GM21723 (cell line): ENCODE measurements around the gene UBALD1.

Experiments used
- ATAC-seq: cut with Tn5 transposase; IDR thresholded peaks from one replicate; pipeline ENCODE4 v1.9.1; 2021; ENCODE audit warnings: mild to moderate bottlenecking, moderate library complexity; ENCODE audit not compliant: unreplicated experiment

Gene UBALD1

DNA sequence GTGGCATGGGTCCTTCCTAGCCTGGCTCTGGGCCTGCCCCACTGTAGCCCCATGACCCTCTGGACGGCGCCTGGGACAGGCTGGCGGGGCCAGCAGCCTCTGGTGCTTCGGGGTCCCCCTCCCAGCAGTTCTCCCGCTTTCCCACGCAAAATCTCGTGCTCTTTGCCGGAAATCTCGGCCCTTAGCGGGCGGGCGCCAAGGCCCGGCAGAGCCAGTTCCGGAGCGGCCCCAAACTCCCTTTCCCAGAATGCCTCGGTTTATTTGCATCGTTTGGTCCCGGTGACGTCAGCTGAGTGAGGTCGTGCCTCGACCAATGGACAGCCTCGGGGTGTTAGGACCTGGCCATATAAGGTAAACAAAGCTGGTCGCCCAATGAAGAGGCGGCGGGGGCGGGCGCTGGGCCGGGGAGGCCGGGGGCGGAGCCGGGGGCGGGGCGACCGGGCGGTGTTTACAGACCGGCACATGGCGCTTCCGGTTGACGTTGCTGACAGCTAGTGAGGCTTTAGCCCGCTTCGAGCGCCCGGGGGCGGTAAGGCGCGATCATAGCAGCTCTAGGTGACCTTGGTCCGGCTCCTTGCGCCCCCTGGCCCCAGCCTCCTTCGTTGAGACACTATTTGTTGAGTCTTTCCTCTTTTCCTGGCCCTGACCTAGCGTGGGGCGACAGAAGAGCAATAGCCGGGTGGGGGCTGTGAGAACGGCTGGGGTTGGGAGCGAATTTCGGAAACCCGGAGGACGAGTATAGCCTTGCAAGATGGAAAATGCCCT lies 1.5 kb upstream of the UBALD1 start:
- ATAC-seq: peak; percentile 75

DNA sequence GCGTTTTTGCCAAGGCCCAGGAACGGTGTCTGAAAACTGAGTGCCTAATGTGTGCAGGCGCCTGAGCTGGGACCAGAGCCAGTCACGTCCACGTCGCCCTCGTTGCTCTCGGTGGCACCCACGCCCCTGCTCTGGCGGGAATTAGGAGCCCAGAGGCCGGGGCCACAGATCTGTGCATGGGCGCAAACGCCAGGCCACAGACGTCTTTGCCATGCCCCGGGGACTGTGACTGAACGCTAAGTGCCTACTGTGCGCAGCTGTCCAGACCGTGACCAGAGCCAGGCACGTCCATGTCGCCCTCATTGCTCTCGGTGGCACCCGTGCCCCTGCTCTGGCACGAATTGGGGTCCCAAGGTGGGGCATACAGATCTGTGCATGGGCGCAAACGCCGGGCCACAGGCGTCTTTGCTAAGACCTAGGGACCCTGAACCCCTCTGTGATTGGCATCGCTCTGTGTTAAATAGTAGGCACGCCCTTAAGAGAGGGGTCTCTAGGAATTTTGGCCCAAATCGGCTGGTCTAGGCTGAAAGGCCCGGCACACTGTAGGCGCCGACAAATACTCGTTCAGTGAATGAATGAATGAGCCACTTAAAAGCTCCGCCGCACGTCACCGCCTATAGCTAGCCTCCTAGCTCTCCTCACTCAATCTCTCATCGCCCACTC lies 827 bp upstream of the UBALD1 start:
- no peak for ATAC-seq

DNA sequence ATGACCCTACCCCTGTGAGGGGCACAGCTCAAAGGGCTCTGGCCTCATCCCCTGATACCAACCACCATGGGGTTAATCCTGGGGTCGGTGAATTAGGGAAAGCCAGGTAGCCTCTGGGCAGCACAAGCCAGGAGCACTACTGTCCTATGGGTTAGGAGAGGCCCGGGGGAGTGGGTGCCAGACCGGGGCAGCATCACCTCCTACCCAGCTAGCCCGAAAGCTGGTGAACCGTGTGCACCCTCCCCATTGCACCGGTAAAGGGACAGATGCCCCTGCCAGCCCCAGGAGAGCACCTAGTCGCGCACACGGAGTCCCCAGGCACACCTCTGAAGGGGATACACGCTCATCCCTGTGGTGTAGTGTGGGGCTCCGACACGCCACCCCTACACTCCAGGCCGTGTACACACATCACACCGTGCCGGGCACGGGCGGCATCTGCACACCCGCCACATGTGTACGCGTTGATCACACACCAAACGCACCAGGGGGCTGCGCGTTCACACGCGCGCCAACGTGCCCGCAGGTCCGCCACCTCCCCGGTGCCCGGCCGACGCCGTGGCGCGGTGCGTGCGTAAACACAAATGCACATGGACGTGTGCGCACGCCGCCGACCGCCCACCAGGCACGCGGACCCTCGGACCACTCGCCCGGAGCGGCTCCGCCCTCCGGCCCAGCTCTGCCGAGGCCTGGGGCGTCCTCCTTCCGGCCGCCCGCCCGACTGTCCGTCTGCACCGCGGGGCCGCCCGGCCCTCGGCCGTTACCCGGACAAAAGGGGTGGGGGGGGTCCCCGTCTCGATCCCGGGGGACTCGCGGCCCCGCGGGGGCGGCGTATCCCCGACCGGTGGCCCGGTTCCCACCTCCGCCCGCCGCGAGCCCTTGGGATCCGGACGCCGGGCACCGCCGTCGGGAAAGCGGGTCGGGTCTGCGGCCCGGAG lies 785 bp downstream of the UBALD1 start:
- ATAC-seq: no peak

DNA sequence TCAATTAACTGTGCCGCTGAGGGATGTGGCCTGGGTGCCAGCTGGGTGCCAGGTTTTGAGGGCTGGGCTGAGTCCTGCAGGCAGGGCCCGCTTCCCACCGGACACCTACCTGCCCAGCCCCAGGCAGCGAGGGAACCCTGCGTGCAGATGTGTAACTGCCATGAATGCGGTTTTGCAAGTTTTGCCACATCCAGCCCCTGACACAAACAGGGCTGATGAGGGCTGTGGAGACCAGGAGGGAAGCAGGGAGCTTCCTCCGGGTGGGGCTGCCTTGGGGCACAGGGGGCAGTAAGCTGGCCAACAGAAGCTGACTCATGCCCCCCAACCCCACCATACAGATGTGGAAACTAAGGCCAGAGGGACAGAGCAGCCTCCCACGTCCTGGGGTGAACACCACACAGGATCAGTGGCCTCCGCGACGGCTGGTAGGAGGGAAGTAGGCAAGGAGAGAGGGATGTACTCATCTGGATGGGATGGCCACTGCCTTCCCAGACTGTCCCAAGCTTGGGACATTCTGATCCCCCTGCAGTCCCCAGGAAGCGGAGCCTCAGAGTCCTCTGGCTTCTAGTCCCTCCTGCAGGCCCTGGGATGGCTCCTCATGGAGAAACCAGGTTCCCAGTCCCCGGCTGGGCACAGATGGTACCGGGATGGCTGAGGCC lies 1.6 kb downstream of the UBALD1 start:
- no peak for ATAC-seq

DNA sequence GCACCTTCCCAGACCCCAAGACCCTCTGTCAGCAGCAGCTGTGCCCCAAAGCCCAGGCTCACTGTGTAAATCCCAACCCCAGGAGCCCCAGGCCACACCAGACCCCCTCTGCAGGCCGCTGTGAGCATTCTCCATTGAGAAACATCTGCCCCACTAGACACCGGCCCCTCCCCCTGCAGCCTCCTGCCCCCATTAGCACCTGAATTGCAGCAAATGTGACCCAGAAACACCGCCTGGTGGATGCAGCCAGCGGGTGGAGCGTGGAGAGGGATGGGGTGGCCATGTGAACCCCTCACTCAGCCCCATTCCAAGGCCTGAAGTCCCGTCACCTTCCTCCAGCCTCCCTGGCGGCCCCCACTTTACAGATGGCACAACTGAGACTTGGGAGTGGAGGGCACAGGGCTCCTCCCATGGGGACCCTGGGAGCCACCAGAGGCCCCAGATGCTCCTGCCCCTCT lies 2.2 kb downstream of the UBALD1 start:
- ATAC-seq: no peak

DNA sequence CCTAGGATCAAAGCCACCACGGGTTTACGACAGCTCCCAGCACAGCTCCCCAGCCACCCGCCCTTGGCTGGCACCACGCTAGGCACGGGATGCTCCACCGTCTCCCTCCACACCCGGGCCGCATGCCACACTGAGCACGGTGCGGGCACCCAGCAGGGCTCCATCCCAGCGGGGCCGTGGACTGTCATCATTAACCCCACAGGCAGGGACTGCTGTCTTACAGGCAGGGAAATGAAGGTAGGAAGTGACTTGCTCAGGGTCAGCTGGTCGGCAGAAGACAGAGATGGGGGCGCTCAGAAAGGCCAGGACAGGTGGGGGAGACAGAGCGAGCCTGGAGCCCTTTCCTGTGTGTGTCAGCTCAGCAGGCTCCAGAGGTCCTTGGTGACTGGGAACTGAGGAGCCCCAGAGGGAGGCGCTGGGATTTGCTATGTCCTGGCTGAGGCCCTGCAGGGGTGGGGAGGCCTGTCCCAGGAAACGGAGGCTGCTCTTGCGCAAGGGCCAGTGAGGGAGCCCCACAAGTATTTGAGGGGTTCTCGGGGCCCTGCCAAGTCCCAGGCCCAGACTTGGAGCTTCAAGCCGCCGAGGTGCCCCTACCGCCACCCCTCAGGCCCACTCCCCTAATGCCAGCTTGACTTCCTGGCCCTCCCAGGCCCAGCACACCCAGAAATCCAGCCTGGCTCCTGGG lies 3.2 kb downstream of the UBALD1 start:
- ATAC-seq: no peak

DNA sequence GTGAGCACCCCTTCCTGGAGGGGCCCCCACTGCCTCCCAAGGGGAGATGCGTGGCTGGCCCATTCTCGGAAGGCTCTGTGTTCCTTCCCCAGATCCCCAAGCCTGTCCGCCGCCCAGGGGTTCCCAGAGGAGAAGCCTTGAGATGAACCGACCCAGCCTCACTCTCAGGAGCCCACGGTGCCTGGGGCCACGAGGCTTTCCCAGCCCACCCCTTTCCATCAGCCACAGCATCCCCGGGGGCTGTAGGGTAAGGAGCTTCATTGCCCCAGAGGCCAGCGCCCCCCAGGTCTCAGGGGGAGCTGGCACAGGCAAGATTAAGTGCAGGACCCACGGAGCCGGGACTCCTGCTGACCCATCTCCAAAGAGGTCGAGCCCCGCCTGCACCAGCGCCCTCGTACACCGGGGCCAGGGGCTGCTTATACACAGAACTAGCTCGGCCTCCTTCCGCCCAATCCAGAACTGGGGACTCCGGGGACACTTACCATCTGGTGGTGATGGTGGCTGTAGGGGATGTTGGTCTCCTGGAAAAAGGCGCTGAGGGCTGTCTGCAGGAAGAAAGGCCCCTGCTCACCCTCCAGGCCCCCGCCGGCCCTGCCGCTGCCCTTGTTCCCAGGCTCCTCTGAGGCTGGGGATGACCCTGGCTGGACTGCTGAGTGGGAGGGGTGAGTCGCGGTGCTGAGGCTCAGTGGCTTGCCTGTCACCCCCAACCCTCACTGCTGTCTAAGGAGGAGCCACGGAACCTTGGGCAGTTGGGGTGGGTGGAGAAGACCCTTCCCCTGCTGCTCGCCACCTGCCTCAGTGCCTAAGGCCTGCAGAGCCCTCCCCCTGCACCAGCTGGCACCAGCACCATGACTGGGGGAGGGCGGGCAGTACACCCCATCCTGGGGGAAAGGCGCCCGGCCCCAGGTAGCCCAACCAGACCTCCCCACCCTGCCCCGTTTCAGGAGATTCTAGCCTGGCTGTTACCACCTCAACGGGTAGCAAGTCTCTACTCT lies 4.4 kb downstream of the UBALD1 start:
- no peak for ATAC-seq

DNA sequence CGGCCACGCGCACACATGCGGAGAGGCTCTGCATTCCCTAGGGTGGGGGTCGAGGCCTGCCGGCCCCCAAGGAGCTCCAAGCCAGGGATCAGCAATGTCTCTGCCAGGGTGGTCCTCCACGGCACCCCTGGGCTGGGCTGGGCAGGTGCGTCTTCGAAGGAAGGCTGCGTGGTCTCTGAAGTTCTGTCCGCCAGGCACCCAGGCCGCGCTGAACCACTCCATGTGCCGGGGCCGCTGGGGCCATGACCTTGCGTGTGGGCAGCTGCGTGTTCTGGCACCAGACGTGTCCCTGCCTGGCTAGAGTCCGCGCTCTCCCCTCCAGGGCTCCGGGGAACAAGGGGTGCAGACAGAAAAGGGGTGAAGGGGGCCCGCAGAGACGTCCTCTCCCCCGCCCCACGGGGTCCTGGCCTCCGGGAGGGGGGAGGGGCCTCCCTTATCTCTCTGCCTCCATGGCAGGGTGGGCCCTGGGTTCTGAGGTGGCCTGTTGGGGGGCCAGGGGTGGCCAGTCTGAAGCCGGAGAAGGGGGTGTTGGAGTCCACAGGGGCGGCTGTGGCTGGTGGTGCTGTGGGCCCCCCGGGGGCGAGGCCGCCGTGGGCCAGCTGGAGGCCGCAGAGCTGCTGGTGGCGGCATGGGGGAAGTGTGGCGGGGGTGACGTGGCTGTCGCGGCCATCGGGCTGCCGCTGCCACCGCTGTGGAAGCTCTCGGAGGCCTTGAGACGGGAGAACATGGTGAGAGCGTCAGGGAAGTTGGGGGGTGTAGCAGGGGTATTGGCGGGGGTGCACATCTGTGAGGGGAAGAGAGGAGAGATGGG lies 5.3 kb downstream of the UBALD1 start:
- no peak for ATAC-seq

DNA sequence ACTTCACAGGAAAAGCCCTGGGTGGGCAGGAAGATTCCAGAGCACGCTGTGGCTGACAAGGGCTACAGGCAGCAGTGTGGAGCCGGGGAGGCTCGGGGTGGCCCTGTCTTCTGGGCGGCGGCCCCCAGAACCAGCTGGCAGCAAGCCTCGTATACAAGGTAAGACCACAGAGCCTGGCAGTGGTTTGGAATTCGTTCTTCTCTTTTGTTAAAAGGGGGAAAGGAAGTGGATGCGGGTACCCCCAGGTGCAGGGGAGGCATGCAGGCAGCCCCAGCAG lies 6.0 kb downstream of the UBALD1 start:
- no peak for ATAC-seq

DNA sequence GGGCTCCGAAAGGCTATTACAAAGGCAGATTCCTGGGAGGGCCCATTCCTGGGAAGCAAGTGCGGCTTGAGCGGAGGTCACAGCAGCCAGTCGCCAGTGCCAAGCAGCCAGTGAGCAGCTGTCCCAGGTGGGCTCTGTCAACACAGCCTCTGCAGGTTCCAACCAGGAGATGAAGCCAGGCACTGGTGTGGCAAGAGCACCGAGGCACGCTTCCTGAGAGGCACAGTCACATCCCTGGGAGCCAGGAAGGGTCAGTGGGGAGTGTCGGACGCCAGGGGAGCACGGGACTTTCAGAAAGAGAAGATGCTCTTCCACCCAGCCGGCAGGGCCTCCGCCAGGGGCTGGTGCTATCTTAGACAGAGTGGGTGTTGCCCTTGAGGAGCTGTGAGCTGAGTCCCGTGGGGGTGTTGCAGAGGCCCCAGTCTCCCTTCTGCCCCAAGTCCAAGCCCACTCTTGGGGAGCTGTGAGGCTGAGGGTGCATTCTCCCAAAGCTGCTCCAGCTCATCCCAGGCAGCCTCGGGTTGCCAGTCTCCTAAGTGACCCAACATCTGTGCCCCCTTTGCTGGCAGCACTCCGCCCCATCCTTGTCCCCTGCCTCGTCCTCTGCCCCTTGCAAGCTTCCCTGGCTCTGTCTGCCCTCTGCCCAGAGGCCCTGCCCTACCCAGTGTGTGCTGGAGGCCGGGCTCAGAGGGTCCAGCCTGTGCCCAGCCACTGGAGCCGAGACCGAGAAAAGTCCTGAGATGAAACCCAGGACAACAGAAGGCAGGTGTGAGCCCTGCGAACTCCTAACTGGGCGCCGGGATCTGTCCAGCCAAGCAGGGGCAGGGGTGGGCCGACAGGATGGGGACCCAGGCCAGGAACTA lies 6.6 kb downstream of the UBALD1 start:
- ATAC-seq: no peak

DNA sequence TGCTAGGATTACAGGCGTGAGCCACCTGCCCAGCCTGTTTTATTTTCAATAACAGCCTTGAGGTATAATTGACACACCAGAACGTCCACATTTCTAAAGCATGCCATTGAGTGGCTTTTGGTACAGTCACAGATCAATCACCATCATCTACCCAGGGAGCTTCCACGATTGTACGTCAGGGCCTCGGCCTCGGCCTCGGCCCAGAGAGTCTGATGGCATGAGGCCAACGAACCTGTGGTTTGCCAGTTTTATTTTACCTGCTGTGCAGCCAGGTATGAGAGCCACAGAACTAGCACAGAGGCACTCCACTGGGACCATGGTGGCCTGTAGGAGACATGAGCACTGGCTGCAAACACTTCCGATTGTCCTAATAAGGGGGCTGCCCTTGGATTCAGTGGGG lies 8.3 kb downstream of the UBALD1 start:
- ATAC-seq: no peak

DNA sequence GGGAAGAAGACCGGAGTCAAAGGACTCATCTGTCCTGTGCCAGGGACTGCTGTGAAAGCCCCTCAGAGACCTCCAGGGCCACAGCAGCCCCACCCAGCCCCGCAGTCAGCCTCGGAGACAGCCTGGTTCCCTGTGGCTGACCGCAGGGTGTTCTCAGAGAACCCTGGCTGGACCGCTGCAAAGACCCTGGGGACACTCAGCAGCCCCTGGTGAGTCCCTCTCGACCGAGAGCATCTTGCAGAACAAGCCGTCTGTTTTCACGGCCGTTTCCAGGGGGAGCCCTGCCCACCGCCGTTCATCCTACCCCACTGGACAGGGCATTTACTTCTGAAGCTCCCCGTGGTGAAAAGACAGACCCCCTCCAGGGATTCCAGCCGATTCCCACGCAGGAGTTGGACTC lies 10.3 kb downstream of the UBALD1 start:
- ATAC-seq: no peak

DNA sequence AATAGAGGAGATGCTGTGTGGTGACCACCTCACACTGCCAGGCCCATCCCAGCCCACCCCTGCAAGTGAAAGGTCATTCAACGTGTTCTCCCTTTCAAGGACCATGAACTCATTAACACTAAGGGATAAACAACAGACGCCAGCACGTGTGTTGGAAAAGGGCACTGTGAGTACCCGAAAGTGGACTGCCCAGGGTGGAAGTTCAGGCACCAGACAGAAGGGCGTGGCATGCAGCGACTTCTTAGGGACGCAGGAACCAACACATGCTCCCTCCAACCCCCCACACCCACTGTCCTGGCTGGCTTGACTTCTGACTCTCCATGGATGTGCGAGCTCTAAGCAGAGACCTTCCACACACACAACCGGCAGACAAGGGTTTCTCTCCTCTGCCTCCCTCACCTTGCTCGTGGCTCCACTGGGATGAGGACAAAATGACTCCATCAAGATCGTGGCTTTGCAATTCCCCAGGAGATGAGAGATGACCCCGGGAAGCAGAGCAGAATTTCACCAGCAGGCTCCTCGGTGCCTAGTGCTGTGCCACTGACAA lies 11.0 kb downstream of the UBALD1 start:
- no peak for ATAC-seq

DNA sequence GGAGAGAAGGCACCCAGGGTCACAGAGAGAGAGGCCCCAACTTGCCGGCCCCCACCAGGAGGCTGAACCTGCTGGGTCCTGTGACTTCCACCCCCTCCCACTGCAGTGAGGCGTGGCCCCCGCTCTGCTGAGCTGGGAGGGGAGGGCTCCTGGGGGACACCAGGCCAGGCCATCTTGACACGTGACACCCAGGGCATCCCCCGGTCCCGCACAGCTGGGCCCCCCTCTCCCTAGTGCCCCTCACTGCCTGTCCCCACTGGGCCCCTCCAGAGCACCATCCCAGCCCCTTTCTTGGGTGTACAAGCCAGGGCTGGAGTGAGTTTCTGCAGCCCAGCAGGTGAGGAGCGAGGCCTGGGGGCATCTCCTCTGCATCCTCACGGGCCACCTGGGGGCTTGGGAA lies 12.4 kb downstream of the UBALD1 start:
- no peak for ATAC-seq

DNA sequence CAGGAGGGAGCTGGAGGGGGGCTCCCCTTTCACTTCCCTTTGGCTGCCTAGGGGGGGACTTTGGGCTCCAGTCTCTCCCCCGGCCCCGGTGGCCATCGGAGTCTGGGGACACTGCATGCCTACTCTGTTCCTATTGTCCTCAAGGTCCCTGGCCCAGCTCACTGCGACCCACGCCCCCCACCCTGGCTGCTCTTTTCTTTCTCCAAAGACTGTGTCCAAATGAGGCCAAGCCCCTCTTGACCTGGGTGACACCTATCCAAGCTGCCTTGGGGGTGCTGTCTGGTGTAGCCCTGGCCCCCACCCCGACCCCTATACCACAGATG lies 12.9 kb downstream of the UBALD1 start:
- no peak for ATAC-seq

DNA sequence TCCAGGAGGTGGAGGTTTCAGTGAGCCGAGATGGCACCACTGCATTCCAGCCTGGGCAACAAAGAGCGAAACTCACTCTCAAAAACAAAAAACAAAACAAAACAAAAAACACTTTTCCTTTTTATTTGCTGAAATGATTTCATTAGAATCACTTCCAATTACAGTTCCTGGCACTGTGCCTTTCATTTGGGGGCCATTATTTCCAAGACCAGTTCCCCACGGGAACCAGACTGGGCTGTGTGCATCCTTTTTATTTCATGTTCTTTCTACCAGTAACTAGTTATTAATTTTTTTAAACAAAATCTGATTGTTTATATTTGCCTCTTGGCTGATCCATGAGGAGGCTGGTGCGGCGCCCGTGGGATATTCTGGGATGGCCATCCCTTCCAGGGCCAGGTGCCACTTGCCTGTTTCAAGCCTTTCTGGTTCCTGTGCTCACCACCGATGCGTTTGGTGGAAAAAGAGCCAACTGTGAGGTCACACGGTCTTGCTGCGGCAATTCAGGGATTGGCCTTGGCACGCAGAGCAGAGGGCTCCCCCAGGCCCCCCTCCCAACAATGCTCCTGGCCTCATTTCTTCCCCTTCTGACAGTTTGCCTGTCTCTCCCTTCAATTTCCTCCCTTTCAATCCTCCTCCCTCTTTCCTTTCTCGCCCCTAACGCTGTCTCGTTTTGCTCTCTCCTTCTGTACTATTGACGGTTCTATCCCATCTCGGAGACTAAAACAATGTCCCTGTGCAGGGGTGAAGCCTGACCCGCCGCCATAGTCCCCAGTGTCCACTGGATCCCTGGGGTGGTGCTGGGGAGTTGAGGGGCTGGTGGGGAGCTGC lies 13.4 kb downstream of the UBALD1 start:
- ATAC-seq: no peak

DNA sequence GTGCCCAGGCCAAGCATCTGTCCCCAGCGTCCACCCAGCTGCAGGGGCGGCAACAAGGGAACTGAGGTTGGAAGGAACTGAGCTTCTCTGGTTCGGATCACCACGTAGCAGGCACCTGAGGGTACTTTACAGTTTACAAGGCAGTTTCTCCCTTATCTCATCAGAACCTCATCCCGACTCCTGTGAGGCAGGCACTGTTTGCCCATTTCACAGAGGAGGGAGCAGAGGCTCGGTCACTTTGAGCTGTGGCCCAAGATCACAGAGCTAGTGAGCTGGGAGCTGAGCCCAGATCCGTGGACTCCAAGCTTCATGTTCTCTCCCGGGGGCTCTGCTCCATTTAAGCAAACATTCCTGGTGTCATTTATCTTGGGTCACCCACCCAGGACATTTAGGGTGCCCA lies 15.1 kb downstream of the UBALD1 start:
- no peak for ATAC-seq
